Endodermal cell (in vitro differentiated cells): ENCODE results near the gene GSPT1. TPM values are rescaled to one million over a fixed set of nuclear protein-coding genes. Genes with fewer than 3 reads are reported as not detected.

ENCODE experiments used
- DNase-seq: peaks from one replicate; pipeline ENCODE4 v3.0.0-alpha.2; 2017
- H3K27ac ChIP-seq: 2 replicates; pipeline ENCODE4 v1.5.1; 2013; ENCODE audit warnings: mild to moderate bottlenecking, low read depth, low read length, moderate library complexity
- H3K27me3 ChIP-seq: 2 replicates; pipeline ENCODE4 v1.6.1; 2013; ENCODE audit warnings: mild to moderate bottlenecking, low read length, moderate library complexity; ENCODE audit not compliant: insufficient read depth, control insufficient read depth, poor library complexity, severe bottlenecking
- H3K36me3 ChIP-seq: 2 replicates; pipeline ENCODE4 v1.7.0; 2013; ENCODE audit warnings: mild to moderate bottlenecking, low read length, moderate library complexity; ENCODE audit not compliant: control insufficient read depth, insufficient read depth
- H3K4me1 ChIP-seq: one replicate; pipeline ENCODE4 v1.7.0; 2013; ENCODE audit warnings: low read length; ENCODE audit not compliant: control insufficient read depth, insufficient read depth
- H3K4me3 ChIP-seq: 2 replicates; pipeline ENCODE4 v1.5.1; 2013; ENCODE audit warnings: mild to moderate bottlenecking, low read length, moderate library complexity
- H3K9ac ChIP-seq: 2 replicates; pipeline ENCODE4 v1.6.1; 2013; ENCODE audit warnings: mild to moderate bottlenecking, low read length, moderate library complexity; ENCODE audit not compliant: poor library complexity, severe bottlenecking; ENCODE audit errors: extremely low read depth
- H3K9me3 ChIP-seq: 2 replicates; pipeline ENCODE4 v1.6.1; 2013; ENCODE audit warnings: mild to moderate bottlenecking, low read length, moderate library complexity; ENCODE audit not compliant: control insufficient read depth
- H3K27ac Mint-ChIP-seq: 2 replicates; pipeline ENCODE4 v1.8.0; 2020; ENCODE audit warnings: mixed read lengths
- H3K27me3 Mint-ChIP-seq: 2 replicates; pipeline ENCODE4 v1.8.0; 2021; ENCODE audit warnings: mild to moderate bottlenecking, mixed read lengths; ENCODE audit not compliant: insufficient read depth
- H3K36me3 Mint-ChIP-seq: 2 replicates; pipeline ENCODE4 v1.8.0; 2020; ENCODE audit warnings: low read depth, mixed read lengths
- H3K4me1 Mint-ChIP-seq: 2 replicates; pipeline ENCODE4 v1.8.0; 2020; ENCODE audit warnings: mixed read lengths
- H3K4me3 Mint-ChIP-seq: 2 replicates; pipeline ENCODE4 v1.8.0; 2020; ENCODE audit warnings: mild to moderate bottlenecking, moderate library complexity, mixed read lengths
- H3K9me3 Mint-ChIP-seq: 2 replicates; pipeline ENCODE4 v1.8.0; 2020; ENCODE audit warnings: mild to moderate bottlenecking, mixed read lengths
- WGBS, 2 experiments: methylation state at CpG; one replicate each; pipeline versions ENCODE4 v1.1.5 to v1.1.7; 2013; ENCODE audit warnings: missing lambda C conversion rate in 2 of 2, mixed read lengths in 1 of 2; ENCODE audit not compliant: insufficient coverage in 1 of 2, insufficient read length in 1 of 2; 5-methylcytosine and 5-hydroxymethylcytosine counted together
- total RNA-seq, 2 donors: library from RNA; stranded (reverse); fragmentation: NEBNext Ultra II Directional in 1 of 2; extraction: Animal tissue kit (Norgen Biotek cat#: 25700) in 1 of 2; gene quantifications; 2 replicates in 1 of 2; 3 replicates in 1 of 2; pipeline ENCODE4 v1.2.1, GENCODE V29; 2021
- TF ChIP-seq, protein P1 (sequence below): fragments of 200-600 bp; sonication (generic); conservative IDR thresholded peaks from 2 replicates; pipeline ENCODE4 v1.5.0; 2021; ENCODE audit warnings: antibody characterized with exemption, mild to moderate bottlenecking

The GSPT1 gene
- total RNA-seq, 2 donors from 2014 or later, result 110 to 115 TPM

GRCh38 chr16:11857161-11857560, 58.6 kb downstream of the GSPT1 start:
- Histone ChIP-seq H3K36me3 (no peaks in the 10 kb centered on the region), H3K9ac (no peak overlapping the region), H3K9me3 (no peaks in the 10 kb centered on the region), H3K27me3 (no peaks in the 10 kb centered on the region), H3K27ac (no peak overlapping the region), H3K4me1 (no peaks in the 10 kb centered on the region), H3K4me3 (no peak overlapping the region)
- no peaks in the 10 kb centered on the region for H3K36me3 Mint-ChIP-seq
- no peak for DNase-seq
- TF ChIP-seq, protein P1, sequence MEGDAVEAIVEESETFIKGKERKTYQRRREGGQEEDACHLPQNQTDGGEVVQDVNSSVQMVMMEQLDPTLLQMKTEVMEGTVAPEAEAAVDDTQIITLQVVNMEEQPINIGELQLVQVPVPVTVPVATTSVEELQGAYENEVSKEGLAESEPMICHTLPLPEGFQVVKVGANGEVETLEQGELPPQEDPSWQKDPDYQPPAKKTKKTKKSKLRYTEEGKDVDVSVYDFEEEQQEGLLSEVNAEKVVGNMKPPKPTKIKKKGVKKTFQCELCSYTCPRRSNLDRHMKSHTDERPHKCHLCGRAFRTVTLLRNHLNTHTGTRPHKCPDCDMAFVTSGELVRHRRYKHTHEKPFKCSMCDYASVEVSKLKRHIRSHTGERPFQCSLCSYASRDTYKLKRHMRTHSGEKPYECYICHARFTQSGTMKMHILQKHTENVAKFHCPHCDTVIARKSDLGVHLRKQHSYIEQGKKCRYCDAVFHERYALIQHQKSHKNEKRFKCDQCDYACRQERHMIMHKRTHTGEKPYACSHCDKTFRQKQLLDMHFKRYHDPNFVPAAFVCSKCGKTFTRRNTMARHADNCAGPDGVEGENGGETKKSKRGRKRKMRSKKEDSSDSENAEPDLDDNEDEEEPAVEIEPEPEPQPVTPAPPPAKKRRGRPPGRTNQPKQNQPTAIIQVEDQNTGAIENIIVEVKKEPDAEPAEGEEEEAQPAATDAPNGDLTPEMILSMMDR, result no peak
- H3K4me1 Mint-ChIP-seq, result no peaks in the 10 kb centered on the region
- no peaks in the 10 kb centered on the region for H3K27me3 Mint-ChIP-seq
- no peaks in the 10 kb centered on the region for H3K9me3 Mint-ChIP-seq
- 84 to 89% methylated on average over 4 of the region's 4 CpGs for WGBS, 2 experiments
- H3K4me3 Mint-ChIP-seq, result no peak overlapping the region
- H3K27ac Mint-ChIP-seq, result no peak overlapping the region

GRCh38 chr16:11852092-11852809, 63.5 kb downstream of the GSPT1 start:
- Mint-ChIP-seq H3K4me1 (peaks cover 6% of the 10 kb centered on the region), H3K9me3 (no peaks in the 10 kb centered on the region), H3K36me3 (peaks cover 26% of the 10 kb centered on the region), H3K27ac (peak overlapping the region; percentile 96), H3K27me3 (no peaks in the 10 kb centered on the region), H3K4me3 (peak overlapping the region; percentile 96)
- Histone ChIP-seq H3K4me3 (peak overlapping the region; percentile 96), H3K9ac (peak overlapping the region; percentile 88), H3K27me3 (no peaks in the 10 kb centered on the region), H3K4me1 (no peaks in the 10 kb centered on the region), H3K36me3 (peaks cover 23% of the 10 kb centered on the region), H3K27ac (no peak overlapping the region), H3K9me3 (no peaks in the 10 kb centered on the region)
- TF ChIP-seq, protein P1, result no peak
- WGBS, 2 experiments, result 62 to 64% methylated on average over 26 to 32 of the region's 33 CpGs
- DNase-seq, result no peak

- Histone ChIP-seq H3K27ac (peak within 1 kb of the TSS; percentile 77), H3K36me3 (peaks cover 31% of the 10 kb centered on the region), H3K27me3 (no peaks in the 10 kb centered on the region), H3K4me3 (peak within 1 kb of the TSS; percentile 96), H3K9me3 (no peaks in the 10 kb centered on the region), H3K9ac (peak within 1 kb of the TSS; percentile 88), H3K4me1 (no peaks in the 10 kb centered on the region)
- TF ChIP-seq, protein P1, result no peak
- WGBS, 2 experiments, result 0 to 1% methylated on average over 34 to 57 of the region's 57 CpGs
- H3K4me3 Mint-ChIP-seq, result peak within 1 kb of the TSS; percentile 96
- H3K36me3 Mint-ChIP-seq, result peaks cover 32% of the 10 kb centered on the region
- peaks cover 6% of the 10 kb centered on the region for H3K4me1 Mint-ChIP-seq
- DNase-seq, result peak; percentile 96
- H3K27me3 Mint-ChIP-seq, result no peaks in the 10 kb centered on the region
- peak within 1 kb of the TSS; percentile 96 for H3K27ac Mint-ChIP-seq
- H3K9me3 Mint-ChIP-seq, result no peaks in the 10 kb centered on the region
Observed at GRCh38 chr16:11851294-11852091, 64.3 kb downstream of the GSPT1 start, which contains the start of gene RSL1D1. TSS of gene RSL1D1 (minus strand) at chr16:11851542. CDS start at chr16:11851512, 30 bp downstream.
